Naive thymus-derived CD4-positive, alpha-beta T cell (primary cell): ENCODE measurements around the gene DHX34. TPM values are rescaled to one million over a fixed set of nuclear protein-coding genes. Genes with fewer than 3 reads are reported as not detected.

Experiments used
- ATAC-seq: fragments of 150-1000 bp; cut with Tn5 transposase; 2 replicates; pipeline ENCODE4 v1.10.0; 2021; ENCODE audit warnings: mild to moderate bottlenecking, moderate library complexity
- CTCF ChIA-PET: fragments of 350-600 bp; sonication (Branson Sonifier 250); formaldehyde crosslinking; loops from one replicate; lab custom pipeline; 2021; ENCODE audit warnings: antibody characterized with exemption; lab: Charles Lee
- POLR2A ChIA-PET: fragments of 350-600 bp; sonication (Branson Sonifier 250); formaldehyde crosslinking; loops from one replicate; lab custom pipeline; 2021; ENCODE audit warnings: antibody characterized with exemption, inconsistent platforms; lab: Charles Lee
- DNase-seq, 9 donors: peaks; one replicate each; pipeline versions ENCODE4 v3.0.0 to v3.0.0-alpha.2; 2020 to 2022; ENCODE audit warnings: mixed read lengths in 1 of 9
- H3K27ac ChIP-seq: one replicate; pipeline ENCODE4 v1.7.0; 2013; ENCODE audit warnings: mild to moderate bottlenecking, low read depth, low read length, moderate library complexity
- H3K27me3 ChIP-seq, 2 donors: one replicate each; pipeline ENCODE4 v1.7.0; 2013; ENCODE audit warnings: low read length in 2 of 2, mild to moderate bottlenecking in 2 of 2, moderate library complexity in 2 of 2; ENCODE audit not compliant: control insufficient read depth in 2 of 2, insufficient read depth in 2 of 2
- H3K36me3 ChIP-seq, 3 experiments: 1 replicate in 2 of 3; 2 replicates in 1 of 3; pipeline ENCODE4 v1.7.0; 2013; ENCODE audit warnings: low read length in 3 of 3, mild to moderate bottlenecking in 3 of 3, moderate library complexity in 1 of 3; ENCODE audit not compliant: insufficient read depth in 3 of 3, control insufficient read depth in 2 of 3
- H3K4me1 ChIP-seq, 2 donors: one replicate each; pipeline ENCODE4 v1.7.0; 2013; ENCODE audit warnings: low read length in 2 of 2, mild to moderate bottlenecking in 2 of 2, moderate library complexity in 1 of 2; ENCODE audit not compliant: control insufficient read depth in 2 of 2, insufficient read depth in 2 of 2
- H3K4me3 ChIP-seq: 2 replicates; pipeline ENCODE4 v1.7.0; 2013; ENCODE audit warnings: mild to moderate bottlenecking, low read length
- H3K9me3 ChIP-seq, 3 experiments: 1 replicate in 2 of 3; 2 replicates in 1 of 3; pipeline ENCODE4 v1.7.0; 2013; ENCODE audit warnings: low read length in 3 of 3; ENCODE audit not compliant: control insufficient read depth in 2 of 3
- H3K27ac Mint-ChIP-seq, 9 donors: one replicate each; pipeline ENCODE4 v1.8.0; 2020 to 2022; ENCODE audit warnings: mixed read lengths in 9 of 9, mild to moderate bottlenecking in 8 of 9, moderate library complexity in 5 of 9, inconsistent platforms in 2 of 9
- H3K27me3 Mint-ChIP-seq, 5 donors: one replicate each; pipeline ENCODE4 v1.8.0; 2021 to 2022; ENCODE audit warnings: mixed read lengths in 5 of 5, mild to moderate bottlenecking in 1 of 5
- H3K36me3 Mint-ChIP-seq, 5 donors: one replicate each; pipeline ENCODE4 v1.8.0; 2020 to 2022; ENCODE audit warnings: mixed read lengths in 5 of 5, mild to moderate bottlenecking in 3 of 5, inconsistent platforms in 1 of 5
- H3K4me1 Mint-ChIP-seq, 7 donors: one replicate each; pipeline ENCODE4 v1.8.0; 2020 to 2022; ENCODE audit warnings: mixed read lengths in 7 of 7, mild to moderate bottlenecking in 3 of 7, inconsistent platforms in 1 of 7
- H3K4me3 Mint-ChIP-seq, 10 donors: one replicate each; pipeline ENCODE4 v1.8.0; 2020 to 2022; ENCODE audit warnings: mild to moderate bottlenecking in 10 of 10, mixed read lengths in 10 of 10, moderate library complexity in 6 of 10, inconsistent platforms in 2 of 10
- H3K9me3 Mint-ChIP-seq, 11 donors: one replicate each; pipeline ENCODE4 v1.8.0; 2020 to 2022; ENCODE audit warnings: mixed read lengths in 11 of 11, mild to moderate bottlenecking in 4 of 11, inconsistent platforms in 1 of 11, moderate library complexity in 1 of 11
- intact Hi-C, 2 donors: fragments of 100-400 bp; cut with micrococcal nuclease; formaldehyde crosslinking; loops; one replicate each; pipeline ENCODE4 v1.15.1; 2023
- polyA plus RNA-seq, 2 donors: library from polyadenylated mRNA; unstranded; fragments of 300-500 nt; fragmentation: Illumina TruSeq; gene quantifications; one replicate each; pipeline ENCODE4 v1.2.3, GENCODE V29; 2021
- total RNA-seq, 6 experiments: library from RNA in 5 of 6; stranded (reverse) in 5 of 6; gene quantifications; 1 replicate in 5 of 6; 2 replicates in 1 of 6; pipeline ENCODE4 v1.2.3 and lab custom pipeline; 2021 to 2026

The DHX34 gene
- total and polyA plus RNA-seq, 7 experiments from 2014 or later = 3.7 to 31.6 (median 16.9) TPM

DNA sequence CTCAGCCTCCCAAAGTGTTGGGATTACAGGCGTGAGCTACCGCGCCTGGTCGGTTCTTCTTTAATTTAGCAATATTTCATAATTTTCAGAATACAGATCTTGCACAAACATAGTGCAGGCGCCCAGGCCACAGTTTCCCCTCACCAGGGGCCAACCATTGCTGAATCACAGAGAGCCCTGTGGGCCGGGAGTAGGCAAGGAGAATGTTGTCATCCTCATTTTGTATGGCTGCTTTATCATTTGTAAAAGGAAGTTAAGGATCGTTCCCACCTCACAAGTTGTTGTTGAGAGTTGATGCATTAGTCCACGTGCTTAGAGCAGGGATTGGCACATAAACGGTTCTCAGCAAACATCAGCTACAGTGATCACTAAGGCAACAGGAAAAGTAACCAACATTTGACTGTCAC, 40.0 kb downstream of the DHX34 start:
- no peak overlapping the region for H3K4me3 Mint-ChIP-seq
- no peak for DNase-seq
- ATAC-seq = peak; percentile 83

GRCh38 chr19:47390533-47391488, 41.7 kb downstream of the DHX34 start:
- Histone ChIP-seq H3K9me3 (no peaks in the 10 kb centered on the region), H3K36me3 (no peaks in the 10 kb centered on the region), H3K4me1 (no peaks in the 10 kb centered on the region), H3K27ac (no peak overlapping the region), H3K27me3 (no peaks in the 10 kb centered on the region), H3K4me3 (no peak overlapping the region)
- POLR2A ChIA-PET = interaction anchor here (0.6 to 0.7 kb wide), 2 partner anchors 91 to 106 kb away, joined by 3 read pairs; no protein-coding TSS in a partner anchor
- Mint-ChIP-seq H3K27me3 (peaks cover 7 to 21% (median 16%) of the 10 kb centered on the region in 5 donors), H3K4me1 (peaks cover 0 to 5% (median 0%) of the 10 kb centered on the region in 7 donors), H3K36me3 (no peaks in the 10 kb centered on the region), H3K4me3 (no peak overlapping the region), H3K27ac (peak overlapping the region in 2 of 9 donors; percentile 38 to 67), H3K9me3 (no peaks in the 10 kb centered on the region)
- CTCF ChIA-PET = interaction anchor here (0.6 to 4.6 kb wide), 15 partner anchors 9 to 518 kb away, joined by 3 to 34 read pairs (median 3); partner anchors contain the start of gene DHX34
- intact Hi-C loops = loop anchor here (1.0 to 2.0 kb wide), 3 partner anchors 36 to 107 kb away; no protein-coding TSS in a partner anchor
- no peak for DNase-seq
- ATAC-seq = no peak

More for the DNA sequence above, 40.0 kb downstream of the DHX34 start:
- intact Hi-C loops = no loop called here
- Histone ChIP-seq H3K4me1 (no peaks in the 10 kb centered on the region), H3K4me3 (no peak overlapping the region), H3K27ac (no peak overlapping the region), H3K27me3 (no peaks in the 10 kb centered on the region), H3K9me3 (no peaks in the 10 kb centered on the region), H3K36me3 (no peaks in the 10 kb centered on the region)
- Mint-ChIP-seq H3K9me3 (no peaks in the 10 kb centered on the region), H3K27me3 (peaks cover 3 to 17% (median 10%) of the 10 kb centered on the region in 5 donors), H3K27ac (no peak overlapping the region), H3K36me3 (no peaks in the 10 kb centered on the region), H3K4me1 (peaks cover 0 to 5% (median 0%) of the 10 kb centered on the region in 7 donors)
- CTCF ChIA-PET = interaction anchor here (0.7 to 4.6 kb wide), 3 partner anchors 38 to 93 kb away, joined by 4 to 34 read pairs (median 5); no protein-coding TSS in a partner anchor
- POLR2A ChIA-PET = interaction anchor here (0.6 kb wide), 1 partner anchor 1013 kb away, joined by 5 read pairs; no protein-coding TSS in a partner anchor

GRCh38 chr19:47391510-47392223, 42.6 kb downstream of the DHX34 start:
- CTCF ChIA-PET = interaction anchor here (0.6 to 4.6 kb wide), 14 partner anchors 9 to 246 kb away, joined by 3 to 34 read pairs (median 4); partner anchors contain the start of gene DHX34
- Mint-ChIP-seq H3K36me3 (no peaks in the 10 kb centered on the region), H3K27ac (peak overlapping the region in 1 of 9 donors; percentile 67), H3K4me1 (peaks cover 0 to 5% (median 0%) of the 10 kb centered on the region in 7 donors), H3K9me3 (no peaks in the 10 kb centered on the region), H3K4me3 (peak overlapping the region in 1 of 10 donors; percentile 17), H3K27me3 (peaks cover 7 to 21% (median 16%) of the 10 kb centered on the region in 5 donors)
- Histone ChIP-seq H3K27me3 (no peaks in the 10 kb centered on the region), H3K4me1 (no peaks in the 10 kb centered on the region), H3K36me3 (no peaks in the 10 kb centered on the region), H3K9me3 (no peaks in the 10 kb centered on the region), H3K4me3 (no peak overlapping the region), H3K27ac (no peak overlapping the region)
- peak; percentile 68 for ATAC-seq
- POLR2A ChIA-PET = interaction anchor here (0.7 kb wide), 1 partner anchor 107 kb away, joined by 3 read pairs; no protein-coding TSS in a partner anchor
- DNase-seq = peak; percentile 56 to 80 (median 74)
- intact Hi-C loops = loop anchor here (1.0 to 2.0 kb wide), 3 partner anchors 35 to 107 kb away; no protein-coding TSS in a partner anchor

DNA sequence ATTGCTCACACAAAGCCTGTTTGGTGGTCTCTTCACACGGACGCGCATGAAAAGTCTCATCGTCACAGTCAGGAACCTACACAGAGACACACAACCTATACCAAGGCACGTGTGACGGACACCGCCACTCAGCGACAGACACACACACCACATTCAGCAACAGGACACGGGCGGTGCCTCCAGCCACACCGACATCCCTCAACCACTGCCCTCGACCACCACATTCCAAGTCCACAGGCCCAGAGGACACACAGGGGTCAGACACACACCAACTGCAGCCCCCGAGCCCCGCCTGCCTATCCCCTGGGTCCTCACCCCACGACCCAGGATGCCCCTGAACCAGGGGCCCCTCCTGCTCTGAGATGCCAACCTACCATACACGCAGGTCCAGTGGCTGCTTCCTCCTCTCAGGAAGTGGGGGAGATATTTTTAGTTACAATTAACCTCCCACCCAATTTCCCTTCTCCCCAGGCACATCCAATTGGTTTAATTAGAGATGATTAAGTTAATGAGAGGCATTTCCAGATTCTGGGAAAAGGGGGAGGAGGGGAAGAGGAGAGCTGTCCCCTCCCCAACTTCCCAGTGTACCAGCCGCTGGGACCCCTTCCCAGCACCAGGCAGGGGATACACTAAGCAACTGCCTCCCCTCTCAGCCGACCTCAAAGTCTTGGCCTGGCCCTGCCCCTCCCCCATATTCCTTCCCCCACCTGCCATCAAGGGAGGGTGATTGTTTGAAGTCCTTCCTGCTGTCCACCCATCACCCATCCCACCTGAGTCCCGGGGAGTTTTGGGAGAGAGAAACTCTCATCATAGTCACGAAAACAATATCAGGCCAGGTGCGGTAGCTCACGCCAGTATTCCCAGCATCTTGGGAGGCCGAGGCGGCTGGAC, 49.8 kb downstream of the DHX34 start:
- Histone ChIP-seq H3K4me3 (no peak overlapping the region), H3K27ac (no peak overlapping the region), H3K4me1 (no peaks in the 10 kb centered on the region), H3K9me3 (no peaks in the 10 kb centered on the region), H3K27me3 (no peaks in the 10 kb centered on the region), H3K36me3 (no peaks in the 10 kb centered on the region)
- CTCF ChIA-PET = no interaction called here
- Mint-ChIP-seq H3K9me3 (no peaks in the 10 kb centered on the region), H3K27ac (peak overlapping the region in 1 of 9 donors; percentile 26), H3K36me3 (peaks cover 0 to 4% (median 0%) of the 10 kb centered on the region in 5 donors), H3K4me3 (no peak overlapping the region), H3K27me3 (peaks cover 12 to 23% (median 15%) of the 10 kb centered on the region in 5 donors), H3K4me1 (peaks cover 0 to 1% (median 0%) of the 10 kb centered on the region in 7 donors)
- ATAC-seq = no peak
- no peak for DNase-seq
- intact Hi-C loops = no loop called here
- POLR2A ChIA-PET = no interaction called here

- no peaks in the 10 kb centered on the region for H3K9me3 ChIP-seq
- ChIA-PET POLR2A (no interaction called here), CTCF (no interaction called here)
- H3K9me3 Mint-ChIP-seq = peaks cover 0 to 5% (median 0%) of the 10 kb centered on the region in 11 donors
- DNase-seq (no peak), ATAC-seq (no peak)
- H3K4me1 Mint-ChIP-seq = peaks cover 0 to 7% (median 0%) of the 10 kb centered on the region in 7 donors
- no peaks in the 10 kb centered on the region for H3K36me3 ChIP-seq
- H3K4me1 ChIP-seq = no peaks in the 10 kb centered on the region
- no peak overlapping the region for H3K4me3 Mint-ChIP-seq
- no peak overlapping the region for H3K4me3 ChIP-seq
- H3K27ac Mint-ChIP-seq = no peak overlapping the region
- peaks cover 22 to 47% (median 35%) of the 10 kb centered on the region in 5 donors for H3K27me3 Mint-ChIP-seq
- intact Hi-C loops = no loop called here
- no peak overlapping the region for H3K27ac ChIP-seq
- peaks cover 0 to 10% (median 0%) of the 10 kb centered on the region in 5 donors for H3K36me3 Mint-ChIP-seq
- H3K27me3 ChIP-seq = no peaks in the 10 kb centered on the region
Observed at GRCh38 chr19:47402504-47402903, 53.4 kb downstream of the DHX34 start.
